Measurements from ENCODE around the gene ZSCAN5A.
"Not testable (repeated sequence)": the region's sequence is repeated elsewhere in the genome, so short reads cannot be mapped to it uniquely, and the experiment has no call there.

Gene ZSCAN5A

DNA sequence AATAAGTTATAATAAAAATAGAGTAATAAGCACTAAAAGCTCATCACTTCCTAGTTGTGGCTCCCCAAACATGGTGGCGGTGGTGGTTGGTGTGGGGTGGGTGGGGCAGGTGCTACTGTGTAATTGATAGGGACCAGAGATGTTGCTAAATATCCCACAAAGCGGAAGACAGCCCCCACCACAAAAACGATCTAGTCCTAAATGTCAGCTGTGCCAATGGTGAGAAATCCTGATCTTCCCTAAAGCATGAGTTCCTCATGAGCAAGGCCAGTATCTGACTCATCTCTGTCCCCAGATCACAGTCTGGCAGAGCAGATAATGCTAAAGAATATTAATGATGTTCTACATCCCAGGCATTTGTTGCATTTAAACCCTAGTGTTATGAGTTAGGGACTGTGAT is 44.0 kb downstream of the ZSCAN5A start:
- no peak for DNase-seq

DNA sequence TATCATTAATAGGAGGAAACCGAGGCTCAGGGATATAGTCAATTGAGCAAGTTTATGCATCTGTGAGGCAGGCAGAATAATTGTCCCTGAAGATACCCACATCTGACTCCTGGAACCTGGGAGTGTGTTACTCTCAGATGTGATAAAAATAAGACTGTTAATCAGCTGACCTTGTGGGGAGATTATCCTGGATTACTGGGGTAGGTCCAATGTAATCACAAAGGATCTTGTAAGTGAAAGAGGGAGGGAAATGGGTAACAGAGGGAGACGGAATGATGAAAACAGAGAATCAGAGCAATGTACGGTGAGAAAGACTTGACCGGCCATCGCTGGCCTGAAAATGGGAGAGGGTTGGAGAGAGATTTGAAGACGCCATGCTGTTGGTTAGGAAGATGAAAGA is 45.3 kb downstream of the ZSCAN5A start:
- no peak for DNase-seq

DNA sequence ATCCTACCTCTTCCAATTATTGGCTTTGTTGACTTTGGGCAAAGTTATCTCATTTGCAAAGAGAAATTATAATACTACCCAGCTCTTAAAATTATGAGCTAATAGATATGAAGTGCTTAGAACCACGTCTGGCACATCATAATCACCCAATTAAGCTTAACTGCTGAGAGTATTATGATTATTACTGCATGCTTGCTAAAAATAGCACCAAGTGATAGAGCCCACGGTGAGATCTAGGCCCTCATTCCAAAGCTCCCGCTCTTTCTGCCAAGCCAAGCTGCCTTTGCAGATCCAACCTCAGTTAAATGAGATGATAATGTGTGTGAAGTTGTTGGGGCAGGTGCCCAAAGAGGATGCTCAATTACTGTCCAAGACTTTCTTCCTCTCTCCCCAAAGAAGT is 48.6 kb downstream of the ZSCAN5A start:
- DNase-seq = peak; percentile 6

DNA sequence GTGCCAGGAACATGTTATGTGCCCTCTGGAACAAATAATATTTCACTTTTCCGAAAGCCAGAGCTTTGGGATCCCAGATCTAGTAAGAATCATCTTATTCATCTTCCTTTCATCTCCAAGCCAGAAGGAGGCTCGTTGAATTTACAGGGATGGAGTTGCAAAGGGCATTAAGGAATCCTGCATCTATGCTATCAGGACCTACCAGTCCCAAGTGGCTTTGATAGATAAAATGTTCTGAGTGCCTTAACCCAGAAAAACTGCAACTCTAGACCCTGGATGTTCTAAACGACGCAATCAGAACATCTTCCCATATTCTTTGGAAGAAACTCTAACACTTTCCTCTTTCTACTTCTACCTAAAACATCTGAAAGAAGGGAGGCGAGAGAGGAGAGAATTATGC is 51.3 kb downstream of the ZSCAN5A start:
- no peak for DNase-seq

DNA sequence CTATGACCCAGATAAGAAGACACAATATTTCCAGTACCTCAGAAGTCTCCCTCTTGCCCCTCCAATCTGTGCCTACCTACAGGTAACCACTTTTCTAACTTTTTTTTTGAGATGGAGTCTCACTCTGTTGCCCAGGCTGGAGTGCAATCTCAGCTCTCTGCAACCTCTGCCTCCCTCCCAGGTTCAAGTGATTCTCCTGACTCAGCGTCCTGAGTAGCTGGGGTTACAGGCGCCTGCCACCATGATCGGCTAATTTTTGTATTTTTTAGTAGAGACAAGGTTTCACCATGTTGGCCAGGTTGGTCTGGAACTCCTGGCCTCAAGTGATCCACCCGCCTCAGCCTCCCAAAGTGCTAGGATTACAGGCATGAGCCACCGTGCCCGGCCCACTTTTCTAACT is 52.7 kb downstream of the ZSCAN5A start:
- DNase-seq = not testable (repeated sequence)

DNA sequence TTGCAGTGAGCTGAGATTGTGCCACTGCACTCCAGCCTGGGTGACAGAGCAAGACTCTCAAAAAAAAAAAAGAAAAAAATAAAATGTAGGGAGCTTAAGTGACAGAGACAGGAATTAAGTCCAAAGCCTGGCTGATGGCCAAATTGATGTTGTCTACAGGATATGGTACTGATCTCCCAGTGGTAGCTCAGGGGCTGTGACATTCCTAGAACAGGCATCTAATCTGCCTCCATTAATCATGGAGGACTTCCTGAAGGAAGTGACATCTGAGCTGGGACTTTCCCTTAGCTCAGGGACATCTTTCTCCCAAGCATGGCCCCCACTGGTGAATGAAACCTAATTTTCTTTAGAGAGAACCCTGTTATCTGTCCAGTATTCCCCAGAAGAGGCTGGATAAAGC is 53.5 kb downstream of the ZSCAN5A start:
- peak; percentile 22 for DNase-seq

DNA sequence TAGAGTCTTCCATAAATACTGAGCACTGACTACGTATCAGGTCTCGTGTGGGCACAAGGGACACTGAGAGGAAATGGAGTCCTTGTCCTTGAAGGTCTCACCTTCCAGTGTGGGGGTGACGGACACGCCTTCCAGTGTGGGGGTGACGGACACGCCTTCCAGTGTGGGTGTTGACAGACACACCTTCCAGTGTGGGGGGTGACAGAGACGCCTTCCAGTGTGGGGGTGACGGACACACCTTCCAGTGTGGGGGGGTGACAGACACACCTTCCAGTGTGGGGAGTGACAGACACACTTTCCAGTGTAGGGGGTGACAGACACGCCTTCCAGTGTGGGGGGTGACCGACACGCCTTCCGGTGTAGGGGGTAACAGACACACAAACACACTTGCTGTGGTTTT is 56.4 kb downstream of the ZSCAN5A start:
- DNase-seq = no peak

DNA sequence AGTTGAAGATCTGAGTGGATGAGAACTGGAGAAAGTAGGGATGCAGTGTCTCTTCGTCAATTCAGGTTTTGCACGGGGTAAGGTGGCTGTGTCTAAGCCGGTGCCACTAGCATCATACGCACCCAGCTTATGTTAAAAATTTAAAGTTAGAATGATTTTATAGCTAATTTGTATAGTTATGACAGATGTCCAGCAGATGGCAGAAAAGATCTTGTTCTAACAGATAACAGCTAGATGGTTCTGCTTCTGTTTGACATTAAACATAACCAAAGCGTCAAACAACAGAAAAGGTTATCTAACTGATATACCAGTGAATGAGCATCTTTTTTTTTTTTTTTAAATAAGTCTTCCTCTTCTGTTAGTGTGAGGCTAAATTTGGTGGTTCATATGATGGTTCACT is 60.9 kb downstream of the ZSCAN5A start:
- DNase-seq = peak; percentile 79

DNA sequence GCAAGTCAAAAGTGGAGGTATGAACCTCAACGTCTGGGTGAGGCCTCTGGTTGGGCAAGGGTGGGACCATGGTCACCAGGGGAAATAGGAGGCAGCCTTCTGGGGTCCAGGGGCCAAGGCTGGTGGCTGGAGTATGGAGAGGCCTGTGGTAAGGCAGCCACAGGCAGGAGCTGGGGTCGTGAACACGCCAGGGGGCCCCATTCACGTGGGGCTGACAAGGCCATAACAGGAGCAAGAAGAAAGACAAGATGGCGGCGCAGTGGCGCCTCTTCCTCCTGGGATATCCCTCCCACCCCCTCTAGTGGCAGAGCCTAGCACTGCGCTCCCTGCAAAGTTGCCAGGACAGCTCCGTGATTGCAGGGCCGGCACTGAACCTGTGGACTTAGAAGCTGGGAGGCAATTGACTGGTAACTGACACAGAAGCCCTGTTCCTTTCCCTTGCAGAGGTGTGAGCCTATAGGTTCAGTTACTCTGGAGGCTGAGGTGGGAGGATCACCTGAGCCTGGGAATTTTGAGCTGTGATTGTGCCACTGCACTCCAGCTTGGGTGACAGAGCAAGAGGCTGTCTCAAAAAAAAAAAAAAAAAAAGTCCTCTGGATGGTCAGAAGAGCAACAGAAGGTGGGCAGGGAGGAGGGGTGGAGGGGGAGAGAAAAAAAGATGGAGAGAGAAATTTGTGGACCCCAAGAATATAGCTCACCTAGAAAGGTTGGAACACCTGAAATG is 61.8 kb downstream of the ZSCAN5A start:
- DNase-seq = peak; percentile 85

DNA sequence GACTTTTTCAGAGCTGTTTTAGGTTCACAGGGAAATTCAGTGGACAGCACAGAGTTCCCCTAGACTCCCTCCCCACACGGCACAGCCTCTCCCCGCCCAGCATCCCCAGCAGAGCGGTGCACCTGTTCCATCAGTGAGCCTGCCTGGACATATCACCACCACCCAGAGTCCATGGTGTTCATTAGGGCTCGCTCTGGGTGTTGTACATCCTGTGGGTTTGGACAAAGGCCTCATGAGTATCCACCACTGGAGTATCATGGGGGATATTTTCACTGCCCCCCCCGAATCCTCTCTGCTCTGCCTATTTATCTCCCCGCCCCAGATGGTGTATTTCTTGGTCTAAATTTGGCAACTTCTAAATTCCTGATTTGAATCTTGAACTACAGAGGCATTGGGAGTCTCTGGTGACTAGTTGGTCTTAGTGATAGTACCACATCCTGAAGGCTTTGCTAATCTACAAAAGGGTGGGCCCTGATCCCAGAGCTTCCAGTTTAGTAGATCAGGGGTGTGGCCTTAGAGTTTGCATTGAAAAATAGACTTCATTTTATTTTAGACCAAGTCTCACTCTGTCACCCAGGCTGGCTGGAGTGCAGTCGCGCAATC is 65.8 kb downstream of the ZSCAN5A start:
- DNase-seq = not testable (repeated sequence)

DNA sequence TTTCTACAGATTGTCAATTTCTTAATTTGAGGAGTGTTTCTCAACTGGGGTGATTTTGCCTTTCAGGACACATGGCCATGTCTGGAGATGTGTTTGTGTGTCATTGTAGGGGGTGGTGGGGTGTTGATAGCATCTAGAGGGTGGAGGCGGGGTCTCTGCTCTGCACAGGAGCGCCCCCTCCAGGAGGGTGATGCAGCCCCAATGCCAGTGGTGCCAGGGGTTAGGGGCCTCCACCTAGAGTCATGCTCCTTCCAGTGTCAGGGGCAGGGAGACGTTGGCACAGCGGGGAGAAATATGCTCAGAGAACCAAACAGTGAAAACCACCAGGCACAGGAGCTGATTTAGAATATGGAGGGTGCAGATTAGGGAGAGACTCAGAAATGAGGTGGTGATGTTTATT is 68.9 kb downstream of the ZSCAN5A start:
- DNase-seq = not testable (repeated sequence)

DNA sequence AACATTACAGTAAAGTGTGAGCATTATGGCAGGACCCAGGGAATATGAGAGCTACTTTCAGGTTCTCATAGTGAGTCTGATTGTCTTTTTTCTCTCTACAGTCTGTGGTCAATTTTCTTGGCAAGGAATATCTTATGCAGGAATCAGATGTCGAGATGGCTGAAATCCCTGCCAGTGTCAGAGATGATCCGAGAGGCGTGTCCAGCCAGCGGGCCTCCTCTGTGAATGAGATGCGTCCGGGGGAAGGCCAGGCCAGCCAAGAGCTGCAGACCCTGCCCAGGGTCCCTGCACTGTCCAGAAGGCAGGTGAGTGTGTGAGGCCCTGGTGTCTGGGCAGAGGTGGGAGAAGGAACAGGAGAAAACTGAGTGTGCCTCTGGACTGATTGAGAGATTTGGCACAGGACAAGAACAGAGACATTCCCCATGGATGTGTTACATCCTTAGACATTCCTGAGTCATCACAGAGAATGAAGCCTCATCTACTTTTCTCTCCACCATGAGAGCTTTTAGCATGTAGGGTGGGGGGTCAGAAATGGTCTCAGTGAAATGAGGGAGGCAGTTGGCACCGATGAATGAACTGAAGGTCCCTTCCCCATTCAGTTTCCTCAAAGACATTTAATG is 69.4 kb downstream of the ZSCAN5A start:
- DNase-seq = no peak

DNA sequence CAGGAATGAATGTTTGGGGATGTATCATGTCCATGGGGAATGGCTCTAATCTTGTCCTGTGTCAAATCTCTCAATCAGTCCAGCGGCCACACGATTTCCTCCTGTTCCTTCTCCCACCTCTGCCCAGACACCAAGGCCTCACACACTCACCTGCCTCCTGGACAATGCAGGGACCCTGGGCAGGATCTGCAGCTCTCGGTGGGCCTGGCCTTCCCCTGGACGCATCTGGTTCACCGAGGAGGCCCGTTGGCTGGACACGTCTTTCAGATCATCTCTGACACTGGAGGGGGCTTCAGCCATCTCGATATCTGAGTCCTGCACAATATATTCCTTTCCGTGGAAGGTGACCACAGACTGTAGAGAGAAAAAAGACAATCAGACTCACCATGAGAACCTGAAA is 91.2 kb downstream of the ZSCAN5A start:
- no peak for DNase-seq

DNA sequence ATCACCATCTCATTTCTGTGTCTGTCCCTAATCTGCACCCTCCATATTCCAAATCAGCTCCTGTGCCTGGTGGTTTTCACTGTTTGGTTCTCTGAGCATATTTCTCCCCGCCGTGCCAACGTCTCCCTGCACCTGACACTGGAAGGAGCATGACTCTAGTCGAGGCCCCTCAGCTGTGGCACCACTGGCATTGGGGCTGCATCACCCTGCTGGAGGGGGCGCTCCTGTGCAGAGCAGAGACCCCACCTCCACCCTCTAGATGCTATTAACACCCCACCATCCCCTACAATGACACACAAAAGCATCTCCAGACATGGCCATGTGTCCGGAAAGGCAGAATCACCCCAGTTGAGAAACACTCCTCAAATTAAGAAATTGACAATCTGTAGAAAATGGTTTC is 91.7 kb downstream of the ZSCAN5A start:
- no peak for DNase-seq

DNA sequence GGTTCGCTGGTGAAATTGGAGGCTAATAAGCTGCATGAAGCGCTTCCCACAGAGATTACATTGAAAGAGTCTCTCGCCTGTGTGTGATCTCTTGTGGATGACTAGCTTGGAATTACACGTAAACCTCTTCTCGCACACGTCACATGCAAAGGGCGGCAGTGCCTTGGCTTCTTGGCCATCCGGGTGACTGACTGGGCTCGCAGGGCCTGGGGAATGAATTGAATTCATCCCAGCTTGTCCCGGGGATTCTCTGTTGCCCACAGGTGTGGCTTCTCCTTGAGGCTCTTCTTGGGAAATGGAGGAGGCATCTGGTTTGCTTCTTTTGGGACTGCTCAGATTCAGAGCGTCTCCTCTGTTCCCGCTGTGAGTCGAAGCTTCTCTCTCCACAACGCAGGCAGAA is 92.8 kb downstream of the ZSCAN5A start:
- no peak for DNase-seq

DNA sequence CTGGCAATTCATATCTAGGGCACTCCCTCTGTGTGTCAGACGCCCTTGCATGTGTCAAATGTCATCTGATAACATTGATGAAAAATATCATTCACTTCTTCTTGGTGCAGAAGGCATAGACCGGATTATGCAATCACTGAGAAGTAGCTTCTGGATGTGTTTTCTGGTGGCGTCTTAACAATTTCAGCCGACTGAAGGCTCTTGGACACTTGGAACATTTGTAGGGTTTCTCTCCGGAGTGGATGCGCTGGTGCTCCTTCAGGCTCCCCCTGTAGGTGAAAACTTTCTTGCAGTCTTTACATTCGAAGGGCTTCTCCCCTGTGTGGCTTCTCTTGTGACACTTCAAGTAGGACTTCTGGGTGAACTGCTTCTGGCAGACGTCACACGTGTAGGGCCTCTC is 93.2 kb downstream of the ZSCAN5A start:
- not testable (repeated sequence) for DNase-seq

DNA sequence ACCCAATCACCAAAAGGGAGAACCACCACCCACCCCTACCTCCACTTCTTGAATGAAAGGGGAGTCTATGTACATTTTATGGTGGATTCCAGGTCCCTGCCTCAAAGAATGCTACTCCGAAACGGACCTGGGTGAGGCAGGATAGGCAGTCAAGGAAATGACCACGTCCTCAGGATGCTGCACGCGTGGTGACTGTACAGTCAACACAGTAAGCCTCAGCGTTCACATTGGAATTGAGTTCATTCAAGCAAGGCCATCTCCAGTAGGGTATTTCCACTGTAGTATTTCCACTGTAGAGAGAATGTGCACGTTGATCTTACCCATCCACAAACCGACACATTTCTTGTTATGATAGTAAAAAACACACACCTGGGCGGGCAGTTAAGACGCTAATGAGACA is 95.7 kb downstream of the ZSCAN5A start:
- no peak for DNase-seq

DNA sequence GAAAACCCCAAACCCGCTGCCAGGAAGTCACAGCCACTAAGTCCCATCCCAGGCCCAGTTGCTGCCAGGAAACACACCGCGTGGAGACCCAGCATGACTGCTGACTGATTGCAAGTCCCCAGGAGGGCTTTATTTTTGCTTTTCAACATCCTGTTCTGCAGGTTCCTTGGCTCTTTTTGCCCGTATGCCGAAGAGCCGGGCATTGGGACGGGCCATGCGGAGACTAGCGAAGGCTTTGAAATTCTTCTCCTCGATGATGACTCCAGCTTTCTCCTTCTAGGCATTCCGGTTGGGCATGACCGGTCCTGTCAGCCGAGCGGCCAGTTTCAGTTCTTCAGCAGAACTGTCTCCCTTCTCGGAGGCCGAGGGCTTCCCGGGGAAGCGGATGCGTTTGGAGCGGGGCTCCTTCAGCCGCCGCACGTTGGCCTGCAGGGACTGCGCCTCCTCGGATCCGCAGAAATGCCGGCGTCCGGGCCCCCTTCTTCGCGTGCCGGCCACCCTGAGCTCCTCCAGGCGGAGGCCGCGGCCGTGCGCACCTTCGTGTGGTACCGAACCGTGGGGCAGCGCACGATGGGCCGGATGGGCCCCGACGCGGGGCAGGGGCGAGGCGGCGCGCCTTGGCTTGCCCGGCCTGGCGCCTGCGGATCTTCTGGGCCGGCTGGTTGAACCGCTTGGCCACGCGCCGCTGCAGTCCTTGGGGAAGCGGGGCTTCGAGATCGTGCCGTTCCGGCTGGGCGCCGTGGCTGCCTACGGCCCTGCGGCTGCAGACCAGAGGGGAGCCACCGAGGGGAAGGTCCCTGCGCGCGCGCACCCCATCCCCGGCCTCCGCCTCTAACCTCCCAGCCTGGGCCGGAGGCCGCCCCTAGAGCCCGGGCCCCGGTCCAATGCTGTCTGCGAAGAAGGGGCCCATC is 97.3 kb downstream of the ZSCAN5A start:
- peak; percentile 56 for DNase-seq

DNA sequence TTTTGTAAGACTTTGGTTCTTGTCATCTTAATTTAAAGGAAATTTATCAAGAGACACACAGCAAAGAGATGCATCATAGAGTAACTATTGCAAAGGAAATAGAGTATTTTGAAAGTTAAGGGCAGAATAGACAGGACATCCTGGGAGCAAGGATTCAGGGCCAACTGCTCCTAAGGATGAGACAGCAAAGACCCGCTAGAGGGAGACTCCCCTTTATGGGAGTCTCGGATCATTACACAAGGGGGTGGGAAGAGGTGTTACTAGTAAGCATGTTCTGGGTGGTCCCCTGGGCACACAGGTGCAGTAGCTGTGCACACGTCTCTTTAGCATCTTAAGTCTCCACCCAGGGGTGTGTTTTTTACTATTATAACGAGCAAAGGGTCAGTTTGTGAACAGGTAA is 102.9 kb downstream of the ZSCAN5A start:
- DNase-seq = no peak

DNA sequence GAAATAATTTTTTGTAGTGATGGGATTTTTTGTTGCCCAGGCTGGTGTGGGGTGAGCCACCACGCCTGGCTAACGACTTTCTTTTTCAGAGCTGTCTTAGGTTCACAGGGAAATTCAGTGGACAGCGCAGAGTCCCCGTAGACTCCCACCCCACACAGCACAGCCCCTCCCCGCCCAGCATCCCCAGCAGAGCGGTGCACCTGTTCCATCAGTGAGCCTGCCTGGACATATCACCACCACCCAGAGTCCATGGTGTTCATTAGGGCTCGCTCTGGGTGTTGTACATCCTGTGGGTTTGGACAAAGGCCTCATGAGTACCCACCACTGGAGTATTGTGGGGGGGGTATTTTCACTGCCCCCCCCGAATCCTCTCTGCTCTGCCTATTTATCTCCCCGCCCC is 104.6 kb downstream of the ZSCAN5A start:
- not testable (repeated sequence) for DNase-seq

DNA sequence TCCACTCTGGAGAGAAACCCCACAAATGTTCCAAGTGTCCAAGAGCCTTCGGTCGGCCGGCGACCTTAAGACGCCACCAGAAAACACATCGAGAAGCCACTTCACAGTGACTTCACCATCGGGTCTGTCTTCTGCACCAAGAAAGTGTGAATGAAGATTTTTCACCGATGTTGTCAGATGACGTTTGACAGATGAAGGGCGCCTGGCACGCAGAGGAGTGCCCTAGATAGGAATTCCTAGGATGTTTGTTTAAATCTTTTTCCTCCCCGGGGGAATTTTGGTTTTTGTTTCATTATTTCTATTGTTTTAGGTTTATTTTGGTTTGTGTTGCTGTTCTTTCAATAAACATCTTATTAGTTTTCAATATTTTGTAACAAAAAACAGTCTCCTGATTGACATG is 105.5 kb downstream of the ZSCAN5A start:
- no peak for DNase-seq

DNA sequence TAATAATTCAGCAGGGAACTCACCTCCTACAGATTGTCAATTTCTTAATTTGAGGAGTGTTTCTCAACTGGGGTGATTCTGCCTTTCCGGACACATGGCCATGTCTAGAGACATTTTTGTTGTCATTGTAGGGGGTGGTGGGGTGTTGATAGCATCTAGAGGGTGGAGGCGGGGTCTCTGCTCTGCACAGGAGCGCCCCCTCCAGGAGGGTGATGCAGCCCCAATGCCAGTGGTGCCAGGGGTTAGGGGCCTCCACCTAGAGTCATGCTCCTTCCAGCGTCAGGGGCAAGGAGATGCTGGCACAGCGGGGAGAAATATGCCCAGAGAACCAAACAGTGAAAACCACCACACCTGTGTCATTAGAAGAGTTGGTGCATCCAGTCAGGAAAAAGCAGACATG is 107.1 kb downstream of the ZSCAN5A start:
- DNase-seq = not testable (repeated sequence)

DNA sequence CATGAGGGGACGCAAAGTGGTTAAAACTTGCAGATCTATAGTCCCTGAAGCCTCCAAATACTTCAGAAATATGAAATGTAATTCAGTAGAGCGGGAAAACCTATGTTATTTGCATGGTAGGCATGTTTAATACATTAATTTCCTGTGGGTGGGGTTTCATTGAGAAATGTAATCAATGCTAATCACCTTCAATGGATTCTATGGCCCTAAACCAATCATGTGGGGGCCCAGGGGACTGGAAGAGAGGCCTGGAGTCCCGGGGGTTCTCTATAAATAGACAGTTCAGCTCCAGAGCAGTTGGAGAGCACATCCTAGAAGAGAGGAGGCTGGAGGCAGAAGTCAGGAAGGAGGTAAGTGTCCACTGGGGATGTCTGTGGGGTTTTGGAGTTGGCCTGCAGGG is 112.7 kb downstream of the ZSCAN5A start, which contains the start of gene ZSCAN5C:
TSS of gene ZSCAN5C (plus strand) at position 301 of the 400 bp plus-strand sequence. CDS start 3,641 bp downstream, outside the sequence.
- no peak for DNase-seq
